ENCODE measurements around the gene TMPRSS9.

DNA sequence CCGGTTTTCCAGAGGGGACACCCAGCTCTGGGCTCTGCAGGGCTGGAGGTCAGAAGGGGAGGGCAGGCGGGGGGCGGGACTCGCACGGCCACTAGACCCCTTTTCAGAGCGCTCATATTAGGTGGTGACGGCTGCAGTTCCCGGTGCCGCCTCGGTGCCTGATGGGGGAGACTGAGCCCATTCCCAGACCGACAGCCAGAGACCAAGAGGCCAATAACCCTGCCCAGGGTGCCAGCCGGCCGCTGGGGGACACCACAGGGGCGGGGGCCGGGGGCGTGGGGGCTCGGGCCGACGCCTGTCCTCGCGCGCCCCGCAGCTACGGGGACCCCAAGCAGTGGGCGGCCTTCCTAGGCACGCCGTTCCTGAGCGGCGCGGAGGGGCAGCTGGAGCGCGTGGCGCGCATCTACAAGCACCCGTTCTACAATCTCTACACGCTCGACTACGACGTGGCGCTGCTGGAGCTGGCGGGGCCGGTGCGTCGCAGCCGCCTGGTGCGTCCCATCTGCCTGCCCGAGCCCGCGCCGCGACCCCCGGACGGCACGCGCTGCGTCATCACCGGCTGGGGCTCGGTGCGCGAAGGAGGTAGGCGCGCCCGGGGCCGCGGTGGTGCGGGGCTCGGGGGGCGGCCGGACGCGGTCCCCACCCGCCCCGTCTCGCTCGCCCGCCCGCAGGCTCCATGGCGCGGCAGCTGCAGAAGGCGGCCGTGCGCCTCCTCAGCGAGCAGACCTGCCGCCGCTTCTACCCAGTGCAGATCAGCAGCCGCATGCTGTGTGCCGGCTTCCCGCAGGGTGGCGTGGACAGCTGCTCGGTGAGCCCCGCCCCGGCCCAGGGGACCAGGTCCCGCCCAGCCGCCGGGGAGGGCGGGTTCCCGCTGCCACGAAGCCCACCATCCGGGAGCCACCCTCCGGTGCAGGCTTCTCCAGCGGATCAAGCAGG is 64.9 kb downstream of the TMPRSS9 start:
- TF ChIP-seq POLR2AphosphoS5 (IDR thresholded peaks at IDR 0.05; ENCODE audit: insufficient read depth in 1 of 2, low read depth in 1 of 2) (no peak), POLR2A (IDR thresholded peaks at IDR 0.05) (no peak)
- TF ChIP-seq, protein P1, sequence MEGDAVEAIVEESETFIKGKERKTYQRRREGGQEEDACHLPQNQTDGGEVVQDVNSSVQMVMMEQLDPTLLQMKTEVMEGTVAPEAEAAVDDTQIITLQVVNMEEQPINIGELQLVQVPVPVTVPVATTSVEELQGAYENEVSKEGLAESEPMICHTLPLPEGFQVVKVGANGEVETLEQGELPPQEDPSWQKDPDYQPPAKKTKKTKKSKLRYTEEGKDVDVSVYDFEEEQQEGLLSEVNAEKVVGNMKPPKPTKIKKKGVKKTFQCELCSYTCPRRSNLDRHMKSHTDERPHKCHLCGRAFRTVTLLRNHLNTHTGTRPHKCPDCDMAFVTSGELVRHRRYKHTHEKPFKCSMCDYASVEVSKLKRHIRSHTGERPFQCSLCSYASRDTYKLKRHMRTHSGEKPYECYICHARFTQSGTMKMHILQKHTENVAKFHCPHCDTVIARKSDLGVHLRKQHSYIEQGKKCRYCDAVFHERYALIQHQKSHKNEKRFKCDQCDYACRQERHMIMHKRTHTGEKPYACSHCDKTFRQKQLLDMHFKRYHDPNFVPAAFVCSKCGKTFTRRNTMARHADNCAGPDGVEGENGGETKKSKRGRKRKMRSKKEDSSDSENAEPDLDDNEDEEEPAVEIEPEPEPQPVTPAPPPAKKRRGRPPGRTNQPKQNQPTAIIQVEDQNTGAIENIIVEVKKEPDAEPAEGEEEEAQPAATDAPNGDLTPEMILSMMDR (IDR thresholded peaks at IDR 0.05) = no peak
